Measurements from ENCODE around the gene PHETA1.

DNA sequence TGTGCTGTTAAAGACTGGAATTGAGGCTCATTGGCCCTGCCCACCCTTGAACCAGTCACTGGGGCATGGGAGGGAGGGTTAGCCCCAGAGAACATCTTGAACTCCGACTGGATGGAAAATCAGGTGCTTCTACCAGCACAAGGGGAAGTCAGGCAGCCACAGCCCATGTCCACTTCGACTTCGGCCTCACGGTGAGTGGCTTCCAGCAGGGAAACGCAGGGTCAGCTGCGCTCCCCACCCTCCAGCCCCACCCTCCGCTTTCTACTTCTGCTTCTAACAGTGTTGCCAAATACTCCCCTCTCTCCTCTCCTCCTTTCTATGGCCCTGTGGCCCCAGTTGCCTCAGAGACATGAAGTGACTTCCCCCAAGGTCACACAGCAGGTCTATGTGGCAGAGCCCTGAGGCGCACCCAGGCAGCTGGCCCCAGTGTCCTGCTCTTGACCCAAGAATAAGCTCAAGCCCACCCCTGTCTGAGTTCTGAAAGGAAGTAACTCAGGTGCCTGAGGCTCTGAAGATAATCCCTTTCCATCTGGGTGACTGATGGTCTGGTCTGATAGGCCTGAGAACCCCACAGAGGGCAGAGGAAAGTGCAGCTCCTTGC is 24.9 kb upstream of the PHETA1 start:
- TF ChIP-seq POLR2A (IDR thresholded peaks at IDR 0.05; ENCODE audit: low read length) = no peak
- TF ChIP-seq GATA1 (IDR thresholded peaks at IDR 0.05; ENCODE audit: low read depth, low read length) = no peak
